NCI-H1436 (cell line): ENCODE data around the gene CIAO3.
"Not testable (repeated sequence)": the region's sequence is repeated elsewhere in the genome, so short reads cannot be mapped to it uniquely, and the experiment has no call there.

ENCODE experiments used
- DNase-seq: peaks from one replicate; lab custom pipeline; 2025; lab: John Stamatoyannopoulos, UW

Gene CIAO3

DNA sequence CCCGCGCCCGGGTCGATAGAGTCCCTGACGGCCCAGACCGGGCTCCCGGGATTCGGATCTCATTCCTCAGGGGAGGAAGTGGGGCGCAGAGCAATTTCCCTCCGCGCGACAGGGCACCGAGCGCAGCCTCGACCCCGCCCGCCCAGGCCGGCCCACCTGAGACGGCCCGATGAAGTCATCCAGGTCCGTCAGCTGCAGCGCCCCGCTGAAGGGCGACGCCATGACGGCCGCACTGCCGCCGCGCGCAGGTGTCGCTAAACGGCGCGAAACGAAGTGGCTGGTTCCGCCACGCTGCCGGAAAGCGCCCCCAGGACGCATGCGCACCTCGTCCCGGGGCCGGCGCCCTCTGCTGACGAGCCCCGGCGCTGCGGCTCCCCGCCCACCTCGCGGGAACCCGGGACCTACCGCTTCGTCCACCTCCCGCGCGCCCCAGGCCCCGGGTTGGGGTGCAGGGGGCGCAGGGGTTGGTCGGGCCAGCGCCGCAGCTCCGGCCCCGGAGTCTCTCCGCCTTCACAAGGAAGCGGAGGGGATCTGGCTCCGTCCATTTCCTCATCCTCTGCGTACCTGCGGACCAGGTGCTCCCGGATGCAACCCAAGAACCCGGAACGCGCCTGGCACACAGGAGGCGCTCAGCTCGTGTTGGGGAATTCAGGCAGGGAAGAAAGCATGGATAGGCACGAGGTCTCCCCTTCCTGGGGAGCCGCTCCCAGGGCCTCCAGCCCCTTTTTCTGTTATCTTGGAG, at the start of gene CIAO3:
TSS of gene CIAO3 (minus strand) at position 234 of the 742 bp plus-strand sequence. CDS start at position 222, 12 bp downstream.
- peak; percentile 88 for DNase-seq

DNA sequence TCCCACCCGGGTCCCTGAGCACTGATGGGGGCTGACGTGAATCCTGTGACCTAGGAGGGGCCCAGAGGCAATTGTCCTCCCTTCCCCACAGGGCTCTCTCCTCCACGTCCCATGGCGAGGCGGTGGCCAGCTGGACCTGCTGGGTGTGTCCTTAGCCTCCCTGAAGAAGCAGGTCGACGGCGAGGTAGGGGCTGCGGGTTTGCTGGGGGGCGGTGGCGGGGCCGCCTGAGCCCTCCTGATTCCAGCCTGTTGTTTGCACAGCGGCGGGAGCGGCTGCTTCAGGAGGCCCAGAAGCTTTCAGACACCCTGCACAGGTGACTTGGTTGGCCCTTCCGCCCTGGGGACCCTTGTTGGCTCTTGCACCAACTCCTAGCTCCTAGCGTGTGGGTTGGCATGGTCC, 49.3 kb upstream of the CIAO3 start:
- DNase-seq = no peak

DNA sequence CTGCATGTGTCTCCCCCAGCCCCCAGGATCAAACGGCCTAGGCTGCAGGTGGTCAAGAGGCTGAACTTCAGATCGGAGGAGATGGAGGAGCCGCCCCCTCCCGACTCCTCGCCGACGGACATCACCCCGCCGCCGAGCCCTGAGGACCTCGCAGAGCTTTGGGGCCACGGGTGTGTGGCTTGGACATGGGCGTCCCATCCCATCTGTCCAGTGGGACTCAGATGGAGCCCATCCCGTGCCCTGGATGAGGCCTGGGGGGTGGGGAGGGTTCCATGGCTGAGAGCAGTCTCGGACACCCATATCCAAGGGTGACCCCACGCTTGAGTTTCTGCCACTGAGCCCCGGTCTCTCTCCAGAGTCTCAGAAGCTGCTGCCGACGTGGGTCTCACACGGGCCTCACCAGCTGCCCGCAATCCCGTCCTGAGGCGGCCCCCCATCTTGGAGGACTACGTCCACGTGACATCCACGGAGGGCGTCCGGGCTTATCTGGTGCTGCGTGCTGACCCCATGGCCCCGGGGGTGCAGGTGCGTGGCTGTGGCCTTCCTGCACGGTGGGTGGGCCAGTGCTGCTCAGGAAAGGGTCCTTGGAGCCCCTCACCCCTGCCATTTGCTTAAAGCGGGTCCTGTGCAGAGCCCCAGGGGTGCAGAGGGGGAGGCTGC, 48.5 kb upstream of the CIAO3 start:
- DNase-seq = no peak

DNA sequence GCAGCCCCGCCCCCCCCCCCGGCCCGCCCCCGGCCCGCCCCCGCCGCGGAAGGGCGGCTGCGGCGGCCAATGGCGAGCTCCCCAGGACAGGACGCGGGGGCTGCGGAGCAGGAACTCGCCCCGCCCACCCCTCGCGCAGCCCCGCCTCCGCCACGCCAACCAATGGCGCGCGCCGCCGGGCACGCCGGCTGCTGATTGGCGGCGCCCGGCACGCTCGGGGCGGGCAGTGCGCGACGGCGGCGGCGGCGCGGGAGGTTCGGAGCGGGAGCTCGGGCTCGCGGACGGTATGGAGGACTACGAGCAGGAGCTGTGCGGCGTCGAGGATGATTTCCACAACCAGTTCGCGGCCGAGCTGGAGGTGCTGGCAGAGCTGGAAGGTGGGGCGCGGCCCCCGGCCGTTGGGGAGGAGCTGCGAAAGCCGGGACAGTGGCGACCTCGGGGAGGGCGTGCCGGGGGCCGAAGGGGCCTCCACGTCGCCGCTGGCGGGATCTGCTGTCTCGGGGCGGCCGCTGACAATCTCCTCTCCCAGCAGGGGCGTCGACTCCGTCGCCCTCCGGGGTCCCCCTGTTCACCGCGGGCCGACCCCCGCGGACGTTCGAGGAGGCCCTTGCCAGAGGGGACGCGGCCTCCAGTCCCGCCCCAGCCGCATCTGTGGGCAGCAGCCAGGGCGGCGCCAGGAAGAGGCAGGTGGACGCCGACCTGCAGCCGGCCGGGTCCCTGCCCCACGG, 47.8 kb upstream of the CIAO3 start, which contains the start of gene CHTF18:
TSS of gene CHTF18 (plus strand) at position 222 of the 728 bp plus-strand sequence. CDS start at position 287, 65 bp downstream.
- DNase-seq = peak; percentile 90

DNA sequence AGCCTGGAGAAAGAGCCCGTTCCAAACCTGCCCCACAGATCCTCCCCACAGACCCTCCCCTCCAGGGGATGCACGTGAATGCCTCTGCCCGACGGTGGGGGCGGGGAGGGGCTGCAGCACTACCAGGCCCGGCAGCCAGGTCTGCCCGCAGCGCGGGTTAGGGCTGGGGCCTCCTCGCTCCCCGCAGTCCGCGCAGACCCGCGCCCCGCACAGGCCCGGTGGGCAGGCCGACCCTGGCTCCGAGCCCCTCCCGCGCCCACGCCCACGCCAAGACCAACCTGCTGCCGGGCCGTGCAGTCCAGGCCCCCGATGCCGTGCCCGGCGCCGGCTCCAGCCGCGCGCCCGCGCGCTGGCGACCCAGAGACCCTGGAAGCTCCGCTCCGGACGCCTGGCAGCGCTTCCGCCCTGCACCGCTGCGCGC, 47.2 kb upstream of the CIAO3 start, which contains the start of gene RPUSD1:
TSS of gene RPUSD1 (minus strand) at position 404 of the 421 bp plus-strand sequence. CDS start 644 bp downstream, outside the sequence.
- DNase-seq = no peak

DNA sequence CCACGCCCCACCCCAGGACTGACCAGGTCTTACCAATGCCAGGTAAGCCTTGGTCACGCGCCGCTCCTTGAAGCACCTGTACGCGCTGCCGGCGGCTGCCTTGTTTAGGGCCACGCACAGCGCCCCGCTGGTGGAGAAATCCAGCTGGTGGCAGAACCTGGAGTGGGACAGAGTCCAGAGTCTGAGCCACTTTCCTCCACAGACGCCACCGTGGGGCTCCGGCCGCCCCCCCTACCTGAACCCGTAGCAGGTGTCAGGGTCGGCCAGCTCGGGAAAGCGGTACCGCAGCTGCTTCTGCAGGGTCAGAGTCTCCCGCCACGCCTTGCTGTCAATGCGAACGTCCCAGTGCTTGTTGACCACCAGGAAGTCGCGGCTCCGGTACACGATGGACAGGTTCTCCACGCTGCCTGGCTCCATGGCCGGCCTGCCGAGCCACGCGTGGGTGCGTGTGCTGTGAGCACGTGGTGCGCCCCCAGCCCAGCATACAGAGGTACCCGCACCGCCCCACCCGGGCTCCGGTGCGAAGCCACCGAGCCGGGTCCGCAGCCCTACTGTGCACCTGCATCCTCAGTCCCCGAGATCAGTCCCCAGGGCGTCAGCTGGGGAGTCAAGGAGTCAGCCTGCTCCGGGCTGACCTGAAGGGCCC, 46.6 kb upstream of the CIAO3 start:
- DNase-seq = no peak

DNA sequence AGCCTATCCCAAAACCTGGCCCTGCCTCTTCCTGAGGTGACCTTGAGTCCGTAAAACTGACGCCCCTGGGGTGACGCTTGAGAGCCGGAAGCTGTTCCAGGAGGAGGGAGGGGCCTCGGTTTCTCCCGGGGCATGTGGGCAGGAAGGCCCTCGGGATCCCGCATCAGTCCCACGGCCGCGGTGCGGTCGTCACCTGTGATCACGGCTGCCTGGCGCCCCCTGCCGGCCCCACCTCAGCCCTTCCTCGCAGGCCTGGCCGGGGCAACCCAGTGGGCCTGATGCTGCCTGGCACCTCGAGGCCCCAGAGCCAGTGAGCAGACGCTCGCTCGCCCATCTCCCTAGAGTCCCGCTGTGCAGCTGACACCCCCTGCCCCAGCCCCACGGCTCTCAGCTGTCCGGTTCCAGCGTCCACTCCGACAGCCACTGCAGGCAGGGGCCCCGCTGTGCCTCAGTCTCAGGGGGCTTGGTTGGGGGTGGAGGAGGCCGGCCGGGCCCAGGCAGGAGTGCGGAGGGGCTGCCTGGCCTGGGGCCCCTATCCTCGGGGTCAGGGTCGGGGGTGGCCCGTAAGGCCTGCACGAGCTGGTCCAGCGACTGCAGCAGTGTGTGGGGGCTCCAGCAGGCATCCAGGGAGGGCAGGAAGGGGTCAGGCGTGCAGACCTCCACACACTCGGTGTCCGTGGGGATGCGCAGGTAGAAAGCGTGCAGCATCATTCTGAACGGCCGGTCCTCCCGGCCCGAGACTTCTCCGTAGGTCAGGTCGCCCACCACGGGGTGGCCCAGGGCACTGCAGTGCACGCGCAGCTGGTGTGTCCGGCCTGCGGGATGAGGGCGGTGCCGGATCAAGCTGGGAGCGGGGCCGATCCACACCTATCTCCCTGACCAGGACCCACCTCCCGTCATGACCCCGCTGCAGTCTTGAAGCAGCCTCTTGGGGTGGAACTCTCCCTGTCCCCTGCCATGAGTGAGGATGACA, 45.1 kb upstream of the CIAO3 start:
- DNase-seq = peak; percentile 57

DNA sequence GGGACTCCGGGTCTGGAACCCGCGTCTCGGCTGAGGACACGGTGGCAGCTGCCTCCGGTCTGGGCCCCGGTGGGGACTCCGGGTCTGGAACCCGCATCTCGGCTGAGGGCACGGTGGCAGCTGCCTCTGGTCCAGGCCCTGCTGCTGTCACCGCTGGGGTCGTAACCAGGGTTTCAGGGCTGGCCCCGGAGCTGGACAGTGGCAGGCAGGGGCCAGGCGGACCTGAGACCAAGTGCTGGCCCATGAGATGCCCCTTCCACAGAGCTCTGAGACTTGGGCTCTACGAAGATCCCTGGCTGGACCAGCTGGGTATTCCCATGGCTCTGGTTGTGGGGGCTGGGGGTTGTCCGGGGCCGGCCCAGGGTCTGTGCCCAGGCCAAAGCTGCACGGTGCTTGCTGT, 43.6 kb upstream of the CIAO3 start:
- no peak for DNase-seq

DNA sequence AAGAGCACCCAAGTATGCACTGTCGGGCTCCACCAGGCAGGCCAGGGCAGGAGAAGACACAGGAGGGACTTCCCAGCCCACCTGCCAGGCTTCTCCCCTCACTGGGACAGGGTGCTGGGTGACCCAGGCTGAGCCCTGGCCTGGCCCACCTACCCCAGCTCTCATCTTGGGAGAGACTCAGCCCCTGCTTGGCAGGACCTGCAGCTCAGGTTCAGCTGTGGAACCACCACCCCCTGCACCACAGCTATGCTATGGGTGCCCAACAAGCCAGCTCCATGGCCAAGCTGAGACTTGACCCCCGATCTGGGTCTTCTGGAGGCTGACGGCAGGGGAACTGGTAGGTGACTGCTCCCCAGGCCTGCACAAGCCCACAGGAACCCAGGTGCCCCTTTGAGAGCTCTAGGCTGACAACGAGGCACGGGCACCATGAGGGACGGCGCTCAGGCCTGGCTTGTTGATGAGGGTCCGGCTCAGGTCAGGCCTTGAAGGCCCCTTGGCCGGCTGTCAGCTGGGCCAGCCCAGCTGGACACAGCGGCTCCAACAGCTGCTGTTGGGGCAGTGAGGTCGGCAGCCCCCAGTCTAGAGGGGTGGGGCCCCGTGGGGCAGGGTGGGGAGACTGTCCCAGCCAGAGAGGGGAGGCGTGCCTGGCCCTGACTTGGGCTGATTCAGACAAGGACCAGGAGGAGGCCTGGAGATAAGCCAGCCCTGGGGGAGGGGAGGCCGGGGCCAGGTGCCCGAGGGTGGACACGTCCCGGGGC, 42.8 kb upstream of the CIAO3 start:
- no peak for DNase-seq

DNA sequence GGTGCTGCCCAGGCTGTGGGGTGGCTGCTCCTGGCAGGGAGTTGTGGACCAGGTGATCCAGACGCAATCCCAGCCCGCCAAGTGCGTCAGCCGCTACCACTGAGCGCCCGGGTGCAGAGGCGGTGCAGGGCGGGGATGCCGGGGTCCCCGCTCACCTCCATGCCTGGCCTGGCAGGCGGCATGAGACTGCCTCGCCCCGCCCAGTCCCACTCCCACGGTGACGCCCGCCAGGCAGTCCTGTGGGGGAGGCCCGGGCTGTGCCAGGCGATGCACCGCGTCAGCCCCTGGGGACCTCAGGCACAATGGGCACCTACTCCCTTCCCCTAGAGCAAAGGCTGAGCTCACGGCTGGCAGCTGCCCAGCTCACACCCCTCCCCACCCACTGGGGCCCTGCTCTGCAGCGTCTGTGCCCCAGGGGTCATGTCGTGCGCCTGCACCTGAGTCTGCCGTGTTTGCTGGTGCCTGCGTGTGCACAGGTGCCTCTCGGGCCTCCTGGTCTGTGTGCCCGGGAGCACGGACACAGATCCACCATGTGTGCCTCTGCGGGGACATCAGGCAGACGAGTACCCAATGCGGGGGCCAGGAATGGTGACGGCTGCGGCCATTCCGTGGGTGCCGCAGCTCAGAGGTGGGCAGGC, 42.1 kb upstream of the CIAO3 start:
- peak; percentile 92 for DNase-seq

DNA sequence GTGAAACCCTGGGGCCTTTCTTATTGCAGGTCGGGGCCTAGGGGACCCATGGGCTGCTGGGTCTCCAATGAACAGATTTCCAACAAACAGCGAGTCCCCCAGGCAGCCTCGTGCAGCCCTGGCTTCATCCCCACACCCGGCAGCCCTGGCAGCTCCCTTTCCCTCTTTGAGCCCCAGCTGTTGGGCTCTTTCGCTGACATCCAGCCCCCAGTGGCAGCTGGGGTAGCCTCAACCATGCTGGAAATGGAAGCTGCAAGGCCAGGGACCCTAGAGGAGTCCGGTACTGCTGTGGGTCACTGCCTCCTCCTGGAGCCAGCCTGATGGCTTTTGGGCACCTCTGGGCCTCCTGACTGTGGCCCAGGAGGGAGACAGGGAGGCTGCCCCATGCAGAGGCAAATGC, 41.5 kb upstream of the CIAO3 start:
- DNase-seq = no peak

DNA sequence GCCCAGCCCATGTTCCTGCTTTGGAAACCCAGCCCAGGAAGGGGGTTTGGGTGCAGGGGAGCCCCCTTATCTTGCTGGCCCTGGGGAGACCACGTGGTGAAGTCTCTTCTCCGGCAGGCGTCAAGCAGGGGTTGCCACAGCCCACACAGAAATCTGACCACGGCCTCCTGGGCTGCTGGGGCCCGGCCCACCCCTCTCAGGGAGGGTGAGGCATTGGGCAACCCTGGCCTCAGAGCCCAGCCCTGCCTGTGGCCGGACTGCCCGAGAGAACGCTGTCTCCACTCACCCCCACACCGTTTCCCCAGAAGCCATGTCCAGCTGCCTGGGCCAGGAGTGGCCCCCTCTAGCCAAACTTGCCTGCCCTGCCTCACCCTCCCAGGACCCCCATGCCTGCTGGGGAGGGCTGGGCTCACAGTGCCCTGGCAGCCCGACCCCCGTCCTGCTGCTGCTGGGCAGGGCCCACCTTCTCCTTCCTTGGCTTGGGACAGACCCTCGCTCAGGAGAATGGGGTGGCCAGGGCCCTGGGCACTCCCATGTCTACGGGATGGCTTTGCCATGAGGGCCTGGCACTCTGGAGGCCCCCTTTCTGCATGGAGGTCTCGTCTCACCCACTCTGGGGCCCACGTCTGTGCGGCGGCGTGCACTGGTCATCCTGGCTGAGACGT, 40.7 kb upstream of the CIAO3 start:
- DNase-seq = no peak

DNA sequence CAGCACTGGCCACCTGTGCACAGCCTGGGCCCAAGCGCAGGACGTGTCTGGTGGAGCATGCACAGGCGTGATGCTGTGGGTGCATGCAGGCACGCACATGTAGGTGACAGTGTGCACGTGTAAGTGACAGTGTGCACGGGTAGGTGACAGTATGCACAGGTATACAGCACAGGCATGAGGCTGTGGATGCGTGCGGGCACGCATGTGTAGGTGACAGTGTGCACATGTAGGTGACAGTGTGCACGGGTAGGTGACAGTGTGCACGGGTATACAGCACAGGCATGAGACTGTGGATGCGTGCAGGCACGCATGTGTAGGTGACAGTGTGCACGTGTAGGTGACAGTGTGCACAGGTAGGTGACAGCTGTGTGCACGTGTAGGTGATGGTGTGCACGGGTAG, 39.5 kb upstream of the CIAO3 start:
- no peak for DNase-seq

DNA sequence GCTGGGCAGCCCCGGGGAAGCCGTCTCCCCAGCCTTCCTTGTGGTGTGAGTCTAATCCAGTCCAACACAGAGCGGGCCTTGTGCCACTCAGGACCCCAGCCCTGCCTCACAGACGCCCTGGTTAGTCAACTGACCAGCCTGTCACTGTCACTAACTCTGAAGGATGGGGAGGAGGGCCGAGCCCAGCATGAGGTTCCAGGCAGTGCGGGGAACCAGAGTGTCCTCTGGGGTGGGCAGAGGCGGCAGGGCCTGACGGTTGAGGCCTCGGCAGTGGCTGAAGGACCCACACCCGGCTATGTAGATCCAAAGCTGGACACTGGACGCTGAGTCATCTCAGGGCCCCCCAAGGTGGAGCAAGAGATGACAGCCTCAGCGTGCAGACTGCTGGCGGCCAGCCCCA, 38.8 kb upstream of the CIAO3 start:
- no peak for DNase-seq

DNA sequence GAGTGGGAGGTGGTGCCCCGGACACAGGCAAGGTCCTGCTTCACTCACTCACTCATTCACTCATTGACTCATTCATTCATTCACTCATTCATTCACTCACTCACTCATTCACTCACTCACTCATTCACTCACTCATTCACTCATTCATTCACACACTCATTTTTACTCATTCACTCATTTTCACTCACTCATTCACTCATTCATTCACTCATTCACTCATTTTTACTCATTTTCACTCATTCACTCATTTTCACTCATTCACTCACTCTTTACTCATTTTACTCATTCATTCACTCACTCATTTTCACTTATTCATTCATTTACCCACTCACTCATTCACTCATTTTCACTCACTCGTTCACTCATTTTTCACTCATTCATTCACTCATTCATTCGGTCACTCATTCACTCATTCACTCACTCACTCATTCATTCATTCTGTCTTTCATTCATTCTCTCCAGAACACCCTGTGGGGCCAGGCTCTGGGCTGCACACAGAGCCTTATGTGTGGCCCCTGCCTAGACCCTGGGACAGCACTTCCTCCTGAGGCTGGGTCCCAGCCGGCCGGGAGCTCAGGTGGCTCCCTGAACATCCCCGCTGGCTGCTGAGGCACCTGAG, 38.2 kb upstream of the CIAO3 start:
- no peak for DNase-seq

DNA sequence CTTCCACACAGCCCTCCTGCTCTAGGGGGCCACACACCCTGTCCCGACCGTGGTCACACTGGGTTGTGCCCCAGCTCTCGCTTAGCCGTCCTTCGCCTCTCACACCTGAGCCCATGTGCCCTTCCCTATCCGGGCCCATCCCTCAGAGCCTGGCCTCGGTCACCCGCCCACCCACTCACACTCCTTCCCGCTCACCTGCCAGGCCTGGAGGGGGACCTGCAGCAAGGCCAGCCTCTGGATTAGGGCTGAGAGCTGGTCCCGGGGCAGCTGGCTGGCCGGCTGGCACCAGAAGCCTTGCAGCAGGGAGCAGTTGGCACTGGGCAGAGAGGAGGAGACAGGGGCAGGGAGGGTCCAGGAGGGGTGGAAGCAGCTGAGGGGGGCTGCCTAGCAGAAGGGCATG, 37.6 kb upstream of the CIAO3 start:
- DNase-seq = no peak

DNA sequence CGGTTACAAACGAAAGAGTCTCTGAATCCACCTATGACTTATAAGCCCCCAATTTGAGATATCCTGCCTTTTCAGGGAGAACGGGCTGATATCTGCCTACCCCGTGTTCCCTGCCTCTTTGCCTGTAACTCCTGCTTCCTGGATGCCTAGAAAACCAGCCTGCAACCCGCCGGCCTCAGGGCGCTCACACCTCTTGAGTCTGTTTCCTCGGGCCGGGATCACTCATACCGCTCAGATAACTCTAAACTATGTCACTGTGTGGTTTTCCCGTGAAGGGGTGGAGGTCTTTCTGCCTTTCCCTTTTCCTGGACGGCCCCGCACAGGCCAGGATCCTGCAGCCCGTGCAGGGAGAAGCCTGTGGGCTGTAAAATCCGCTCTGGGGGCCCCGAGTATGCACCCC, 37.0 kb upstream of the CIAO3 start:
- no peak for DNase-seq

DNA sequence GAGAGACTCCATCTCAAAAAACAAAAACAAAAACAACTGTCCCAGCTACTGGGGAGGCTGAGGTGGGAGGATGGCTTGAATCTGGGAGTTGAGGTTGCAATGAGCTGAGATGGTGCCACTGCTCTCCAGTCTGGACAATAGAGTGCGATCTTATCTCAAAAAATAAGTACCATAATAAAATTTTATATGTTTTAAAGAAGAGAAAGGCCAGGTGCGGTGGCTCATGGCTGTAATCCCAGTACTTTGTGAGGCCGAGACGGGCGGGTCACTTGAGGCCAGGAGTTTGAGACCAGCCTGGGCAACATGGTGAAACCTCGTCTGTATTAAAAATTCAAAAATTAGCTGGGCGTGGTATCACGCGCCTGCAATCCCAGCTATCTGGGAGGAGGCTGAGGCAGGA, 36.0 kb upstream of the CIAO3 start:
- no peak for DNase-seq

DNA sequence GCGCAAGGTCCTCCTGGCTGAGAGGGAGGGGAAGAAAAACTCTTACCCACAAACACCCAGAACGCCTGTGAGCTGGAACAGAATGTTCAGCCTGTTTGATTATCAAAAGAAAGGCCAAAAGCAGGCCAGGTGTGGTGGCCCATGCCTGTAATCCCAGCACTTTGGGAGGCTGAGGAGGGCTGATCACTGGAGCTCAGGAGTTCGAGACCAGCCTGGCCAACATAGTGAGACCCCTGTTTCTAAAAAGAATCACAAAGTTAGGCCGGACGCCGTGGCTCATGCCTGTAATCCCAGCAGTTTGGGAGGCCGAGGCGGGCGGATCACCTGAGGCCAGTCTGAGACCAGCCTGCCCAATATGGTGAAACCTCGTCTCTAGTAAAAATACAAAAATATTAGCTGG, 35.5 kb upstream of the CIAO3 start:
- DNase-seq = not testable (repeated sequence)
